AG04449 (cell line): ENCODE results near the gene TFAP2E.

Source experiments
- CTCF ChIA-PET: fragments of 350-600 bp; formaldehyde crosslinking; extraction: SDS; loops from one replicate; lab custom pipeline; 2021; ENCODE audit warnings: antibody characterized with exemption; lab: Yijun Ruan, JAX
- POLR2A ChIA-PET: fragments of 400-600, 350-600 bp; formaldehyde crosslinking; extraction: SDS; loops from one replicate; lab custom pipeline; 2020; ENCODE audit warnings: antibody characterized with exemption, inconsistent platforms; lab: Yijun Ruan, JAX
- DNase-seq: peaks from one replicate; pipeline ENCODE4 v3.0.0-alpha.2; 2010; ENCODE audit warnings: low read depth, low spot score
- H3K4me3 ChIP-seq: 2 replicates; pipeline ENCODE4 v1.5.1; 2011; ENCODE audit warnings: low read depth, mild to moderate bottlenecking, control low read depth, low read length
- CTCF ChIP-seq: IDR thresholded peaks from one replicate; pipeline ENCODE4 v1.5.1; 2011; ENCODE audit warnings: mild to moderate bottlenecking, moderate library complexity, low read length, control low read depth, inconsistent platforms; ENCODE audit not compliant: insufficient read depth; ENCODE audit errors: missing control alignments

Gene TFAP2E

GRCh38 chr1:35532497-35533223, 40.5 kb upstream of the TFAP2E start:
- no peak overlapping the region for H3K4me3 ChIP-seq
- POLR2A ChIA-PET: no interaction called here
- no peak for TF ChIP-seq CTCF
- DNase-seq: no peak
- CTCF ChIA-PET: interaction anchor here (1.0 to 1.6 kb wide), 4 partner anchors 36 to 195 kb away, joined by 3 to 10 read pairs (median 5); no protein-coding TSS in a partner anchor

GRCh38 chr1:35533586-35533985, 39.5 kb upstream of the TFAP2E start:
- ChIA-PET CTCF (interaction anchor here (1.0 to 1.6 kb wide), 4 partner anchors 35 to 194 kb away, joined by 3 to 10 read pairs (median 5); no protein-coding TSS in a partner anchor), POLR2A (interaction anchor here (0.7 kb wide), 1 partner anchor 58 kb away, joined by 3 read pairs; no protein-coding TSS in a partner anchor)
- no peak overlapping the region for H3K4me3 ChIP-seq
- no peak for DNase-seq
- no peak for TF ChIP-seq CTCF

- ChIA-PET POLR2A (interaction anchor here (1.1 kb wide), 1 partner anchor 677 kb away, joined by 3 read pairs; no protein-coding TSS in a partner anchor), CTCF (interaction anchor here (1.1 to 3.4 kb wide), 4 partner anchors 17 to 86 kb away, joined by 3 to 20 read pairs (median 3); no protein-coding TSS in a partner anchor)
- H3K4me3 ChIP-seq: no peak overlapping the region
- no peak for DNase-seq
- no peak for TF ChIP-seq CTCF
Measured at GRCh38 chr1:35535243-35535642, 37.9 kb upstream of the TFAP2E start.

- TF ChIP-seq CTCF: no peak
- CTCF ChIA-PET: interaction anchor here (1.0 to 3.4 kb wide), 4 partner anchors 28 to 179 kb away, joined by 3 to 20 read pairs (median 5); no protein-coding TSS in a partner anchor
- POLR2A ChIA-PET: interaction anchor here (1.1 kb wide), 1 partner anchor 678 kb away, joined by 3 read pairs; no protein-coding TSS in a partner anchor
- H3K4me3 ChIP-seq: no peak overlapping the region
- DNase-seq: no peak
Measured at GRCh38 chr1:35536556-35537162, 36.5 kb upstream of the TFAP2E start.

DNA sequence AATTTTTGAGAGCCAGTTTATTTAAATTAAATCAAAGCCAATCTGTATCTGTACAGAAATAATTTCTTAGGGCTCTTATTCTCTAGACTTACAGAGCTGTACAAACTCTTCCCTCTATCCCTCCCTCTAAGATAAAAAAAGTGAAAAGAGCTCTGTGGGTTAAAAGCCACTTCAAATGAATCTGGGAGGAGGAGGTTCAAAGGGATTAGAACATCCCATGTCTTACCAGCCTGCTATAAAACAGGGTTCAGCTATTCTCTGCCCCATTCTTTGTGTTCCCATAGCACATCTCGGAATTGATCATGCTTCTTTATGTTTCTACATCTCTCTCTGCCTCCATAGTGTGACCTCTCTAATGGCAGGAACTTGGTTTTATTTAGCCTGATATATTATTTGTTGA, 35.3 kb upstream of the TFAP2E start:
- POLR2A ChIA-PET: interaction anchor here (0.6 to 0.7 kb wide), 2 partner anchors 19 to 521 kb away, joined by 3 to 4 read pairs; partner anchors contain the start of gene KIAA0319L
- H3K4me3 ChIP-seq: no peak overlapping the region
- no peak for TF ChIP-seq CTCF
- CTCF ChIA-PET: interaction anchor here (2.1 to 3.4 kb wide), 2 partner anchors 27 to 86 kb away, joined by 7 to 20 read pairs; no protein-coding TSS in a partner anchor
- DNase-seq: no peak
